Endothelial cell (in vitro differentiated cells): ENCODE data around the gene PKP2. TPM values are rescaled to one million over a fixed set of nuclear protein-coding genes. Genes with fewer than 3 reads are reported as not detected.

Experiments used
- DNase-seq: peaks from one replicate; pipeline ENCODE4 v3.0.0; 2021; ENCODE audit warnings: low spot score
- H3K27ac Mint-ChIP-seq: one replicate; pipeline ENCODE4 v1.8.0; 2021; ENCODE audit warnings: mixed read lengths, inconsistent platforms; ENCODE audit not compliant: unreplicated experiment
- H3K27me3 Mint-ChIP-seq: one replicate; pipeline ENCODE4 v1.8.0; 2021; ENCODE audit warnings: mild to moderate bottlenecking, moderate library complexity, mixed read lengths, inconsistent platforms; ENCODE audit not compliant: unreplicated experiment
- H3K36me3 Mint-ChIP-seq: one replicate; pipeline ENCODE4 v1.8.0; 2021; ENCODE audit warnings: mild to moderate bottlenecking, low read depth, mixed read lengths, inconsistent platforms; ENCODE audit not compliant: unreplicated experiment
- H3K4me1 Mint-ChIP-seq: one replicate; pipeline ENCODE4 v1.8.0; 2021; ENCODE audit warnings: mild to moderate bottlenecking, mixed read lengths, inconsistent platforms; ENCODE audit not compliant: unreplicated experiment
- H3K4me3 Mint-ChIP-seq: one replicate; pipeline ENCODE4 v1.8.0; 2021; ENCODE audit warnings: mild to moderate bottlenecking, mixed read lengths, inconsistent platforms; ENCODE audit not compliant: unreplicated experiment
- H3K9me3 Mint-ChIP-seq: one replicate; pipeline ENCODE4 v1.8.0; 2021; ENCODE audit warnings: mixed read lengths, inconsistent platforms; ENCODE audit not compliant: unreplicated experiment
- total RNA-seq: library from RNA; stranded (reverse); fragmentation: NEBNext Ultra II Directional; extraction: Animal tissue kit (Norgen Biotek cat#: 25700); gene quantifications from one replicate; pipeline ENCODE4 v1.2.1, GENCODE V29; 2021; ENCODE audit not compliant: unreplicated experiment
- TF ChIP-seq, protein P1 (sequence below): fragments of 200-600 bp; sonication (generic); IDR thresholded peaks from one replicate; pipeline ENCODE4 v1.5.0; 2021; ENCODE audit warnings: antibody characterized with exemption; ENCODE audit not compliant: unreplicated experiment

The PKP2 gene
- total RNA-seq, 1 donor from 2014 or later: 9.0 TPM

DNA sequence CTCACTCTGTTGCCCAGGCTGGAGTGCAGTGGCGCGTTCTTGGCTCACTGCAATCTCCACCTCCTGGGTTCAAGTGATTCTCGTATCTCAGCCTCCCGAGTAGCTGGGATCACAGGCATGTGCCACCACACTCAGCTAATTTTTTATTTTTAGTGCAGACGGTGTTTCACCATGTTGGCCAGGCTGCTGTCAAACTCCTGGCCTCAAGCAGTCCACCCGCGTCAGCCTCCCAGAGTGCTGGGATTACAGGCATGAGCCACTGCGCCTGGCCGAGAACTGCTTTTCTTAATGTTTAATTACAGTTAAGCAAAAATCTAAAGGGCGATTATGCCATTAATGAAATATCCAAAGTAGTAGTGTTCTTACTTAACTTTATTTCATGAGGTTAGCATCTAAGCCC, 154.4 kb downstream of the PKP2 start:
- TF ChIP-seq, protein P1, sequence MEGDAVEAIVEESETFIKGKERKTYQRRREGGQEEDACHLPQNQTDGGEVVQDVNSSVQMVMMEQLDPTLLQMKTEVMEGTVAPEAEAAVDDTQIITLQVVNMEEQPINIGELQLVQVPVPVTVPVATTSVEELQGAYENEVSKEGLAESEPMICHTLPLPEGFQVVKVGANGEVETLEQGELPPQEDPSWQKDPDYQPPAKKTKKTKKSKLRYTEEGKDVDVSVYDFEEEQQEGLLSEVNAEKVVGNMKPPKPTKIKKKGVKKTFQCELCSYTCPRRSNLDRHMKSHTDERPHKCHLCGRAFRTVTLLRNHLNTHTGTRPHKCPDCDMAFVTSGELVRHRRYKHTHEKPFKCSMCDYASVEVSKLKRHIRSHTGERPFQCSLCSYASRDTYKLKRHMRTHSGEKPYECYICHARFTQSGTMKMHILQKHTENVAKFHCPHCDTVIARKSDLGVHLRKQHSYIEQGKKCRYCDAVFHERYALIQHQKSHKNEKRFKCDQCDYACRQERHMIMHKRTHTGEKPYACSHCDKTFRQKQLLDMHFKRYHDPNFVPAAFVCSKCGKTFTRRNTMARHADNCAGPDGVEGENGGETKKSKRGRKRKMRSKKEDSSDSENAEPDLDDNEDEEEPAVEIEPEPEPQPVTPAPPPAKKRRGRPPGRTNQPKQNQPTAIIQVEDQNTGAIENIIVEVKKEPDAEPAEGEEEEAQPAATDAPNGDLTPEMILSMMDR: no peak
- H3K27ac Mint-ChIP-seq: no peak overlapping the region
- peaks cover 22% of the 10 kb centered on the region for H3K36me3 Mint-ChIP-seq

More for the DNA sequence above, 154.4 kb downstream of the PKP2 start:
- no peaks in the 10 kb centered on the region for H3K4me1 Mint-ChIP-seq
- no peaks in the 10 kb centered on the region for H3K9me3 Mint-ChIP-seq
- H3K27me3 Mint-ChIP-seq: no peaks in the 10 kb centered on the region
- no peak overlapping the region for H3K4me3 Mint-ChIP-seq
- DNase-seq: no peak

Other genes starting within 250 kb of the PKP2 start
- 82.1 TPM for gene DNM1L, start 217.5 kb downstream of the PKP2 start, total RNA-seq
- 29.0 TPM for gene YARS2, start 140.9 kb downstream of the PKP2 start, total RNA-seq